ENCODE data around the gene CAPN14. TPM values are rescaled to one million over a fixed set of nuclear protein-coding genes. Genes with fewer than 3 reads are reported as not detected.
A peak's percentile ranks its signal among the peaks of the same experiment; 100 is the strongest.

CAPN14 gene
- total and polyA plus RNA-seq, 4 donors, result 0.03 to 0.26 (median 0.14) TPM

DNA sequence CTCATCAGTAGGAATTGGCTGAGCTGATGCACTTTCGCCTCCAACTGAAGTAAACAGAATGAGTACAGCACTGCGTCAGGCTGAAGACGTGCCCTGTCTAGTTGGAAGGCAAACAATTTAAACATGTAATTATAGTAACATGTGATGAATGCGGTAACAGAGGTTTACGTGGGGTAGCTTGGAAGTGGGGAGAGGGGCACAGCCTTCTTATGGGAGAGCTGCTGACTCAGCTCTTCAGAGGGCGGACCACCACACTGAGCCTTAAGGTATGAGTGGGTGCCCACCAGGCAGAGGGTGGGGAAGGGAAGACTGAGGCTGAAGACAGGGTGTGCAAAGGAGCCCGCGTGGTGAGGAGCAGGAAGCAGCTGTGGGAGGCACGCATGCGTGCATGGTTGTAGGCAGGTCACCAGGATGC lies 10.4 kb upstream of the CAPN14 start:
- peak in 2 of 3 donors; percentile 45 to 62 for DNase-seq
- no peak overlapping the region for H3K9ac ChIP-seq (ENCODE audit: insufficient read depth in 1 of 2, low read length in 2 of 2)
- TF ChIP-seq, protein P1, sequence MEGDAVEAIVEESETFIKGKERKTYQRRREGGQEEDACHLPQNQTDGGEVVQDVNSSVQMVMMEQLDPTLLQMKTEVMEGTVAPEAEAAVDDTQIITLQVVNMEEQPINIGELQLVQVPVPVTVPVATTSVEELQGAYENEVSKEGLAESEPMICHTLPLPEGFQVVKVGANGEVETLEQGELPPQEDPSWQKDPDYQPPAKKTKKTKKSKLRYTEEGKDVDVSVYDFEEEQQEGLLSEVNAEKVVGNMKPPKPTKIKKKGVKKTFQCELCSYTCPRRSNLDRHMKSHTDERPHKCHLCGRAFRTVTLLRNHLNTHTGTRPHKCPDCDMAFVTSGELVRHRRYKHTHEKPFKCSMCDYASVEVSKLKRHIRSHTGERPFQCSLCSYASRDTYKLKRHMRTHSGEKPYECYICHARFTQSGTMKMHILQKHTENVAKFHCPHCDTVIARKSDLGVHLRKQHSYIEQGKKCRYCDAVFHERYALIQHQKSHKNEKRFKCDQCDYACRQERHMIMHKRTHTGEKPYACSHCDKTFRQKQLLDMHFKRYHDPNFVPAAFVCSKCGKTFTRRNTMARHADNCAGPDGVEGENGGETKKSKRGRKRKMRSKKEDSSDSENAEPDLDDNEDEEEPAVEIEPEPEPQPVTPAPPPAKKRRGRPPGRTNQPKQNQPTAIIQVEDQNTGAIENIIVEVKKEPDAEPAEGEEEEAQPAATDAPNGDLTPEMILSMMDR (IDR thresholded peaks at IDR 0.05; ENCODE audit: control extremely low read depth, extremely low read depth), result no peak

DNA sequence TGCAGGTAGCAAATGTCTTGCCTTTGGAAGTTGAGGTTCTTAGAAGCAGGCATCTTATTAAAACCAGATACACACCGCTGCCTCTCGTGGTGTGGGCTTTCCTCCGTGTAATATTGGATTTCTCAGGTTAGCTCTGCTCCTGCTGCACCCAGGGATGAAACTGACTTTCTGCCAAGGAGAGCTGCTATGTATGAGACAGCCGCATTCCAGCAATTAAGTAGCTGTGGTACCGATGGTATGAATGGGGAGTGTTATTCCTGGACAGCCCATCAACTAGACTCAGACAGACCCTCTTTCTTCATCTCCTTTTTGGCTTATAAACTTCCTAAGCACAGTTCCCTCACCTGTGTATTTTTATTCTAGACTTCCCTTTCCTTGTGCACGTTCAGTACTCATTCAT lies 9.8 kb upstream of the CAPN14 start:
- WGBS, 2 donors, result 73 to 77% methylated on average over 6 of the region's 6 CpGs
- ATAC-seq (ENCODE audit: insufficient read depth, low FRiP score), result no peak
- no peak overlapping the region for H3K27ac ChIP-seq (ENCODE audit: low read depth in 1 of 2, low read length in 1 of 2)
- H3K9me3 ChIP-seq (ENCODE audit: control insufficient read depth in 4 of 4, insufficient read depth in 3 of 4, low read length in 3 of 4), result no peaks in the 10 kb centered on the region
- peaks cover 0 to 9% (median 0%) of the 10 kb centered on the region in 5 donors for H3K4me1 ChIP-seq (ENCODE audit: control insufficient read depth in 5 of 5, insufficient read depth in 5 of 5, low read length in 5 of 5)
- H3K9ac ChIP-seq (ENCODE audit: insufficient read depth in 1 of 2, low read length in 2 of 2), result no peak overlapping the region
- DNase-seq, result no peak
- no peaks in the 10 kb centered on the region for H3K36me3 ChIP-seq (ENCODE audit: control insufficient read depth in 4 of 4, insufficient read depth in 4 of 4, low read length in 4 of 4)
- H3K4me3 ChIP-seq, result no peak overlapping the region
- TF ChIP-seq, protein P1 (IDR thresholded peaks at IDR 0.05; ENCODE audit: control extremely low read depth, extremely low read depth), result no peak
- H3K27me3 ChIP-seq (ENCODE audit: control insufficient read depth in 3 of 3, insufficient read depth in 3 of 3, low read length in 2 of 3), result peaks cover 0 to 12% (median 6%) of the 10 kb centered on the region in 3 donors

More for the DNA sequence above, 10.4 kb upstream of the CAPN14 start:
- Histone ChIP-seq H3K27ac (ENCODE audit: low read depth in 1 of 2, low read length in 1 of 2) (no peak overlapping the region), H3K9me3 (ENCODE audit: control insufficient read depth in 4 of 4, insufficient read depth in 3 of 4, low read length in 3 of 4) (no peaks in the 10 kb centered on the region), H3K4me3 (no peak overlapping the region), H3K27me3 (ENCODE audit: control insufficient read depth in 3 of 3, insufficient read depth in 3 of 3, low read length in 2 of 3) (peaks cover 0 to 12% (median 6%) of the 10 kb centered on the region in 3 donors), H3K4me1 (ENCODE audit: control insufficient read depth in 5 of 5, insufficient read depth in 5 of 5, low read length in 5 of 5) (peaks cover 0 to 9% (median 0%) of the 10 kb centered on the region in 5 donors), H3K36me3 (ENCODE audit: control insufficient read depth in 4 of 4, insufficient read depth in 4 of 4, low read length in 4 of 4) (no peaks in the 10 kb centered on the region)
- no peak for ATAC-seq (ENCODE audit: insufficient read depth, low FRiP score)
- 78 to 79% methylated on average over 10 of the region's 10 CpGs for WGBS, 2 donors

DNA sequence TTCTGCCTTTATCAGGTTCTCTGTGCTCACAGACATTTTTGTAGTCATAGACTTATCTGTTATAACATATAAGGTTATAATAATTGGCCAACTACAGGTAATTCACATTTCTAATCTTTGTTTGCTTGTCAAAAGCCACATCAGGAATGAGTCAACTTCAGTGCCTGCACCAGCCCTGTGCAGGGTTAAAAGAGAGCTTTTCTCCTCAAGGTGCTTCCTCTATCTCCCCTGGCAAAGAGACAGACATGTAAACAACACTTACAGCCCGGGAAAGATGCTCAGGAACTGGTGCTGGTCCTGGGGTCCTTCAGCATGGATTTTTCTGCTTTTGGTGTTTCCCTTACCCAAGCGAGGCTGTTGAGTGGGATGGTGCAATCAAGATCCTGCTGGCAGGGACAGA lies 9.0 kb upstream of the CAPN14 start:
- Histone ChIP-seq H3K9me3 (ENCODE audit: control insufficient read depth in 4 of 4, insufficient read depth in 3 of 4, low read length in 3 of 4) (no peaks in the 10 kb centered on the region), H3K9ac (ENCODE audit: insufficient read depth in 1 of 2, low read length in 2 of 2) (no peak overlapping the region), H3K4me3 (no peak overlapping the region), H3K36me3 (ENCODE audit: control insufficient read depth in 4 of 4, insufficient read depth in 4 of 4, low read length in 4 of 4) (no peaks in the 10 kb centered on the region), H3K4me1 (ENCODE audit: control insufficient read depth in 5 of 5, insufficient read depth in 5 of 5, low read length in 5 of 5) (peaks cover 0 to 9% (median 0%) of the 10 kb centered on the region in 5 donors), H3K27ac (ENCODE audit: low read depth in 1 of 2, low read length in 1 of 2) (no peak overlapping the region), H3K27me3 (ENCODE audit: control insufficient read depth in 3 of 3, insufficient read depth in 3 of 3, low read length in 2 of 3) (peaks cover 0 to 12% (median 6%) of the 10 kb centered on the region in 3 donors)
- ATAC-seq (ENCODE audit: insufficient read depth, low FRiP score), result no peak
- TF ChIP-seq, protein P1 (IDR thresholded peaks at IDR 0.05; ENCODE audit: control extremely low read depth, extremely low read depth), result no peak
- WGBS, 2 donors, result 13 to 17% methylated on average over 2 of the region's 2 CpGs
- no peak for DNase-seq

DNA sequence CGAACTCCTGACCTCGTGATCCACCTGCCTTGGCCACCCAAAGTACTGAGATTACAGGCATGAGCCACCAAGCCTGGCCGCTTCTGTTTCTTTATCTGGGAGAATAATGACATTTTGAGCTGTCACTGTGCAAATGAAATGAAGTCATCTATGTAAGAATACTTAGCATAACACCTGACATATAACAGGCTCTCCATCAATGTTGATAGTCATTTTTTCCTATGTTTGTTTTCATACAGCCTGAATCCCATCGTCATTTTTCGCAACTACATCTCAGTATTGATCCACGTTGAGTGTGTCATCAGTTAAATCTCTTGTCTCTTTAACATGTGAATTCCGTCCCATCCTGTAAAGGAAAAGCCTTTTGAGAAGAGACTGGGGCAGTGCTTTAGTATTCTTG lies 6.4 kb upstream of the CAPN14 start:
- 87% methylated on average over 7 of the region's 7 CpGs for WGBS, 2 donors
- Histone ChIP-seq H3K4me1 (ENCODE audit: control insufficient read depth in 5 of 5, insufficient read depth in 5 of 5, low read length in 5 of 5) (peaks cover 0 to 3% (median 0%) of the 10 kb centered on the region in 5 donors), H3K9me3 (ENCODE audit: control insufficient read depth in 4 of 4, insufficient read depth in 3 of 4, low read length in 3 of 4) (no peaks in the 10 kb centered on the region), H3K9ac (ENCODE audit: insufficient read depth in 1 of 2, low read length in 2 of 2) (no peak overlapping the region), H3K27me3 (ENCODE audit: control insufficient read depth in 3 of 3, insufficient read depth in 3 of 3, low read length in 2 of 3) (peaks cover 0 to 12% (median 6%) of the 10 kb centered on the region in 3 donors), H3K4me3 (no peak overlapping the region), H3K27ac (ENCODE audit: low read depth in 1 of 2, low read length in 1 of 2) (no peak overlapping the region), H3K36me3 (ENCODE audit: control insufficient read depth in 4 of 4, insufficient read depth in 4 of 4, low read length in 4 of 4) (no peaks in the 10 kb centered on the region)
- DNase-seq (no peak), ATAC-seq (ENCODE audit: insufficient read depth, low FRiP score) (no peak)
- TF ChIP-seq, protein P1 (IDR thresholded peaks at IDR 0.05; ENCODE audit: control extremely low read depth, extremely low read depth), result no peak

All from lung (tissue), 12 donors.